ENCODE measurements around the gene HSD17B10.
"Not testable (repeated sequence)": the region's sequence is repeated elsewhere in the genome, so short reads cannot be mapped to it uniquely, and the experiment has no call there.

HSD17B10 gene

GRCh38 chrX:53433651-53434639 lies at the start of gene HSD17B10:
HSD17B10 (minus strand) TSS chrX:53434370; CDS start chrX:53434345, 25 bp downstream.
- peak within 1 kb of the TSS; percentile 79 for H3K4me3 ChIP-seq (ENCODE audit: low read length)
- peaks cover 10% of the 10 kb centered on the region for H3K36me3 ChIP-seq (ENCODE audit: insufficient read depth, low read length)
- H3K4me1 ChIP-seq (ENCODE audit: insufficient read depth, low read length): peaks cover 7% of the 10 kb centered on the region
- no peaks in the 10 kb centered on the region for H3K9me3 ChIP-seq (ENCODE audit: low read length)
- H2AFZ ChIP-seq (ENCODE audit: low read depth, low read length): peak within 1 kb of the TSS; percentile 17
- no peaks in the 10 kb centered on the region for H3K27me3 ChIP-seq (ENCODE audit: insufficient read depth, low read length)

GRCh38 chrX:53483416-53483815 lies 49.2 kb upstream of the HSD17B10 start:
- Histone ChIP-seq H3K9me3 (ENCODE audit: low read length) (no peaks in the 10 kb centered on the region), H3K36me3 (ENCODE audit: insufficient read depth, low read length) (no peaks in the 10 kb centered on the region), H3K27me3 (ENCODE audit: insufficient read depth, low read length) (peaks cover 5% of the 10 kb centered on the region), H3K4me1 (ENCODE audit: insufficient read depth, low read length) (no peaks in the 10 kb centered on the region), H3K4me3 (ENCODE audit: low read length) (no peak overlapping the region), H2AFZ (ENCODE audit: low read depth, low read length) (no peak overlapping the region)

- H3K4me1 ChIP-seq (ENCODE audit: insufficient read depth, low read length): no peaks in the 10 kb centered on the region
- no peak overlapping the region for H2AFZ ChIP-seq (ENCODE audit: low read depth, low read length)
- H3K9me3 ChIP-seq (ENCODE audit: low read length): no peaks in the 10 kb centered on the region
- H3K4me3 ChIP-seq (ENCODE audit: low read length): no peak overlapping the region
- peaks cover 5% of the 10 kb centered on the region for H3K27me3 ChIP-seq (ENCODE audit: insufficient read depth, low read length)
- H3K36me3 ChIP-seq (ENCODE audit: insufficient read depth, low read length): no peaks in the 10 kb centered on the region
Measured at GRCh38 chrX:53481816-53482465, 47.8 kb upstream of the HSD17B10 start.

GRCh38 chrX:53481093-53481492 lies 46.9 kb upstream of the HSD17B10 start:
- Histone ChIP-seq H2AFZ (ENCODE audit: low read depth, low read length) (no peak overlapping the region), H3K4me1 (ENCODE audit: insufficient read depth, low read length) (no peaks in the 10 kb centered on the region), H3K36me3 (ENCODE audit: insufficient read depth, low read length) (no peaks in the 10 kb centered on the region), H3K9me3 (ENCODE audit: low read length) (no peaks in the 10 kb centered on the region), H3K4me3 (ENCODE audit: low read length) (no peak overlapping the region), H3K27me3 (ENCODE audit: insufficient read depth, low read length) (peaks cover 5% of the 10 kb centered on the region)

- Histone ChIP-seq H3K36me3 (ENCODE audit: insufficient read depth, low read length) (no peaks in the 10 kb centered on the region), H2AFZ (ENCODE audit: low read depth, low read length) (no peak overlapping the region), H3K4me1 (ENCODE audit: insufficient read depth, low read length) (no peaks in the 10 kb centered on the region), H3K4me3 (ENCODE audit: low read length) (no peak overlapping the region), H3K27me3 (ENCODE audit: insufficient read depth, low read length) (peaks cover under 1% of the 10 kb centered on the region), H3K9me3 (ENCODE audit: low read length) (no peaks in the 10 kb centered on the region)
Measured at GRCh38 chrX:53479301-53479700, 45.1 kb upstream of the HSD17B10 start.

GRCh38 chrX:53476371-53476770 lies 42.2 kb upstream of the HSD17B10 start:
- Histone ChIP-seq H2AFZ (ENCODE audit: low read depth, low read length) (no peak overlapping the region), H3K4me3 (ENCODE audit: low read length) (no peak overlapping the region), H3K4me1 (ENCODE audit: insufficient read depth, low read length) (no peaks in the 10 kb centered on the region), H3K9me3 (ENCODE audit: low read length) (no peaks in the 10 kb centered on the region), H3K36me3 (ENCODE audit: insufficient read depth, low read length) (no peaks in the 10 kb centered on the region), H3K27me3 (ENCODE audit: insufficient read depth, low read length) (peaks cover 4% of the 10 kb centered on the region)

GRCh38 chrX:53474707-53475106 lies 40.5 kb upstream of the HSD17B10 start:
- no peak overlapping the region for H3K4me3 ChIP-seq (ENCODE audit: low read length)
- peaks cover 4% of the 10 kb centered on the region for H3K27me3 ChIP-seq (ENCODE audit: insufficient read depth, low read length)

GRCh38 chrX:53471346-53471745 lies 37.2 kb upstream of the HSD17B10 start:
- Histone ChIP-seq H3K9me3 (ENCODE audit: low read length) (no peaks in the 10 kb centered on the region), H3K27me3 (ENCODE audit: insufficient read depth, low read length) (peaks cover 4% of the 10 kb centered on the region)

More at GRCh38 chrX:53474707-53475106, 40.5 kb upstream of the HSD17B10 start:
- no peaks in the 10 kb centered on the region for H3K36me3 ChIP-seq (ENCODE audit: insufficient read depth, low read length)
- H3K9me3 ChIP-seq (ENCODE audit: low read length): no peaks in the 10 kb centered on the region
- H2AFZ ChIP-seq (ENCODE audit: low read depth, low read length): no peak overlapping the region
- no peaks in the 10 kb centered on the region for H3K4me1 ChIP-seq (ENCODE audit: insufficient read depth, low read length)

GRCh38 chrX:53468659-53469058 lies 34.5 kb upstream of the HSD17B10 start:
- H2AFZ ChIP-seq (ENCODE audit: low read depth, low read length); H3K4me1 ChIP-seq (ENCODE audit: insufficient read depth, low read length); H3K4me3 ChIP-seq (ENCODE audit: low read length); H3K27me3 ChIP-seq (ENCODE audit: insufficient read depth, low read length); H3K36me3 ChIP-seq (ENCODE audit: insufficient read depth, low read length); H3K9me3 ChIP-seq (ENCODE audit: low read length): not testable (repeated sequence)

More at GRCh38 chrX:53471346-53471745, 37.2 kb upstream of the HSD17B10 start:
- no peak overlapping the region for H3K4me3 ChIP-seq (ENCODE audit: low read length)
- no peaks in the 10 kb centered on the region for H3K4me1 ChIP-seq (ENCODE audit: insufficient read depth, low read length)
- H3K36me3 ChIP-seq (ENCODE audit: insufficient read depth, low read length): no peaks in the 10 kb centered on the region
- no peak overlapping the region for H2AFZ ChIP-seq (ENCODE audit: low read depth, low read length)

- H3K9me3 ChIP-seq (ENCODE audit: low read length): no peaks in the 10 kb centered on the region
- H3K27me3 ChIP-seq (ENCODE audit: insufficient read depth, low read length): peaks cover 2% of the 10 kb centered on the region
- H2AFZ ChIP-seq (ENCODE audit: low read depth, low read length): no peak overlapping the region
- H3K4me3 ChIP-seq (ENCODE audit: low read length): no peak overlapping the region
- H3K36me3 ChIP-seq (ENCODE audit: insufficient read depth, low read length): no peaks in the 10 kb centered on the region
- H3K4me1 ChIP-seq (ENCODE audit: insufficient read depth, low read length): no peaks in the 10 kb centered on the region
Measured at GRCh38 chrX:53458082-53458481, 23.9 kb upstream of the HSD17B10 start.

GRCh38 chrX:53456254-53456653 lies 22.1 kb upstream of the HSD17B10 start:
- Histone ChIP-seq H2AFZ (ENCODE audit: low read depth, low read length) (no peak overlapping the region), H3K4me3 (ENCODE audit: low read length) (no peak overlapping the region), H3K36me3 (ENCODE audit: insufficient read depth, low read length) (no peaks in the 10 kb centered on the region), H3K27me3 (ENCODE audit: insufficient read depth, low read length) (peaks cover 2% of the 10 kb centered on the region), H3K4me1 (ENCODE audit: insufficient read depth, low read length) (no peaks in the 10 kb centered on the region), H3K9me3 (ENCODE audit: low read length) (no peaks in the 10 kb centered on the region)

- Histone ChIP-seq H2AFZ (ENCODE audit: low read depth, low read length) (no peak overlapping the region), H3K27me3 (ENCODE audit: insufficient read depth, low read length) (no peaks in the 10 kb centered on the region), H3K4me3 (ENCODE audit: low read length) (no peak overlapping the region), H3K9me3 (ENCODE audit: low read length) (no peaks in the 10 kb centered on the region), H3K4me1 (ENCODE audit: insufficient read depth, low read length) (no peaks in the 10 kb centered on the region), H3K36me3 (ENCODE audit: insufficient read depth, low read length) (no peaks in the 10 kb centered on the region)
Measured at GRCh38 chrX:53452812-53453211, 18.6 kb upstream of the HSD17B10 start.

GRCh38 chrX:53449632-53450031 lies 15.5 kb upstream of the HSD17B10 start:
- Histone ChIP-seq H3K9me3 (ENCODE audit: low read length) (no peaks in the 10 kb centered on the region), H3K4me1 (ENCODE audit: insufficient read depth, low read length) (no peaks in the 10 kb centered on the region), H3K4me3 (ENCODE audit: low read length) (no peak overlapping the region), H3K27me3 (ENCODE audit: insufficient read depth, low read length) (no peaks in the 10 kb centered on the region), H2AFZ (ENCODE audit: low read depth, low read length) (no peak overlapping the region), H3K36me3 (ENCODE audit: insufficient read depth, low read length) (no peaks in the 10 kb centered on the region)

Measured in neuron (in vitro differentiated cells).